Urinary bladder (tissue), 4 donors: ENCODE measurements around the gene CDKL2. TPM values are rescaled to one million over a fixed set of nuclear protein-coding genes. Genes with fewer than 3 reads are reported as not detected.
"Not testable (repeated sequence)": the region's sequence is repeated elsewhere in the genome, so short reads cannot be mapped to it uniquely, and the experiment has no call there.

Experiments used
- DNase-seq: peaks from one replicate; pipeline ENCODE4 v3.0.0-alpha.2; 2015; ENCODE audit errors: extremely low spot score
- H3K27ac ChIP-seq: one replicate; pipeline ENCODE4 v1.5.1; 2013; ENCODE audit warnings: low read depth, mild to moderate bottlenecking, moderate library complexity
- H3K36me3 ChIP-seq: one replicate; pipeline ENCODE4 v1.6.1; 2013; ENCODE audit warnings: mild to moderate bottlenecking, moderate library complexity; ENCODE audit not compliant: insufficient read depth
- H3K4me1 ChIP-seq: one replicate; pipeline ENCODE4 v1.6.1; 2013; ENCODE audit warnings: mild to moderate bottlenecking, moderate library complexity; ENCODE audit not compliant: insufficient read depth
- H3K4me3 ChIP-seq: one replicate; pipeline ENCODE4 v1.5.1; 2013; ENCODE audit warnings: low read depth, low read length
- WGBS: extraction: QIAGEN DNeasy Blood & Tissue Kit; methylation state at CpG from one replicate; pipeline ENCODE4 v1.1.7; 2013; 5-methylcytosine and 5-hydroxymethylcytosine counted together
- polyA plus RNA-seq: library from polyadenylated mRNA; stranded (reverse); fragments of 200-250 nt; gene quantifications from one replicate; pipeline ENCODE4 v1.2.3, GENCODE V29; 2013
- small RNA-seq: library from RNA; depleted of rRNA; stranded (forward); fragments of <200 nt; gene quantifications from one replicate; pipeline ENCODE3, GENCODE V24; 2014
- total RNA-seq: library from RNA; depleted of rRNA; stranded (reverse); fragments of >200 nt; gene quantifications from one replicate; pipeline ENCODE4 v1.2.3, GENCODE V29; 2014
- donor health status: healthy with polysubstance abuse.
- donor health status: healthy.

Gene CDKL2
- total and polyA plus RNA-seq, 2 donors, result 0.15 to 0.90 TPM

GRCh38 chr4:75531536-75532143 lies 98.7 kb downstream of the CDKL2 start:
- WGBS, result 91% methylated on average over 7 of the region's 7 CpGs

GRCh38 chr4:75530556-75531322 lies 99.6 kb downstream of the CDKL2 start:
- 96% methylated on average over 2 of the region's 2 CpGs for WGBS
- H3K36me3 ChIP-seq, result peaks cover 4% of the 10 kb centered on the region
- H3K4me3 ChIP-seq, result no peak overlapping the region

More at GRCh38 chr4:75531536-75532143, 98.7 kb downstream of the CDKL2 start:
- DNase-seq, H3K4me3 ChIP-seq, H3K27ac ChIP-seq, H3K4me1 ChIP-seq, H3K36me3 ChIP-seq: not testable (repeated sequence)

More at GRCh38 chr4:75530556-75531322, 99.6 kb downstream of the CDKL2 start:
- H3K4me1 ChIP-seq, result no peaks in the 10 kb centered on the region
- no peak overlapping the region for H3K27ac ChIP-seq
- DNase-seq, result no peak

Small RNA genes lying within 50 kb of the gene (small RNA-seq; reads per million reads assigned to genes)
- gene RF00019, result not detected

Other genes with a start within 250 kb of the CDKL2 start
- 52.4 TPM for gene RCHY1, start 116.1 kb downstream of the CDKL2 start, total RNA-seq
- gene RCHY1, start 116.1 kb downstream of the CDKL2 start, polyA plus RNA-seq, result 24.6 TPM
- gene THAP6, start 116.1 kb downstream of the CDKL2 start, total RNA-seq, result 38.6 TPM
- gene THAP6, start 116.1 kb downstream of the CDKL2 start, polyA plus RNA-seq, result 9.4 TPM
- gene ODAPH, start 74.5 kb downstream of the CDKL2 start, total RNA-seq, result not detected
- not detected for gene ODAPH, start 74.5 kb downstream of the CDKL2 start, polyA plus RNA-seq
- 145 TPM for gene G3BP2, start 42.9 kb upstream of the CDKL2 start, total RNA-seq
- gene G3BP2, start 42.9 kb upstream of the CDKL2 start, polyA plus RNA-seq, result 76.8 TPM
- 186 TPM for gene USO1, start 94.0 kb upstream of the CDKL2 start, total RNA-seq
- gene USO1, start 94.0 kb upstream of the CDKL2 start, polyA plus RNA-seq, result 37.4 TPM